Neural progenitor cell (in vitro differentiated cells): ENCODE data around the gene STIM1.

Experiments used
- EZH2 ChIP-seq: fragments of 200-600 bp; sonication (generic); IDR thresholded peaks from 2 replicates; pipeline ENCODE4 v1.6.1; 2017; ENCODE audit warnings: antibody characterized with exemption, mild to moderate bottlenecking, moderate library complexity
- TF ChIP-seq, protein P1 (sequence below): fragments of 200-600 bp; sonication (generic); IDR thresholded peaks from 2 replicates; pipeline ENCODE4 v1.5.1; 2017; ENCODE audit warnings: antibody characterized with exemption, mild to moderate bottlenecking

DNA sequence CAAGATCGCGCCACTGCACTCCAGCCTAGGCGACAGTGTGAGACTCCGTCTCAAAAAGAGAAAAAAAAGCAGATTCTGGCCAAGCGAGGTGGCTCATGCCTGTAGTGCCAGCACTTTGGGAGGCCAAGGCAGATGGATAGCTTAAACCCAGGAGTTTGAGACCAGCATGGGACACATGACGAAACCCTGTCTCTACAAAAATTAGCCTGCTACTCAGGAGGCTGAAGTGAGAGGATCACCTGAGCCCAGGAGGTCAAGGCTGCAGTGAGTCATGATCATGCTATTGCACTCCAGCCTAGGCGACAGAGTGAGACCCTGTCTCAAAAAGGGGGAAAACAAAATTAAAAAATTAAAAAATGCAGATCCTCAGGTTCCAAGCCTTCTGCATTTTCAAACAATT is 33.2 kb upstream of the STIM1 start:
- TF ChIP-seq, protein P1, sequence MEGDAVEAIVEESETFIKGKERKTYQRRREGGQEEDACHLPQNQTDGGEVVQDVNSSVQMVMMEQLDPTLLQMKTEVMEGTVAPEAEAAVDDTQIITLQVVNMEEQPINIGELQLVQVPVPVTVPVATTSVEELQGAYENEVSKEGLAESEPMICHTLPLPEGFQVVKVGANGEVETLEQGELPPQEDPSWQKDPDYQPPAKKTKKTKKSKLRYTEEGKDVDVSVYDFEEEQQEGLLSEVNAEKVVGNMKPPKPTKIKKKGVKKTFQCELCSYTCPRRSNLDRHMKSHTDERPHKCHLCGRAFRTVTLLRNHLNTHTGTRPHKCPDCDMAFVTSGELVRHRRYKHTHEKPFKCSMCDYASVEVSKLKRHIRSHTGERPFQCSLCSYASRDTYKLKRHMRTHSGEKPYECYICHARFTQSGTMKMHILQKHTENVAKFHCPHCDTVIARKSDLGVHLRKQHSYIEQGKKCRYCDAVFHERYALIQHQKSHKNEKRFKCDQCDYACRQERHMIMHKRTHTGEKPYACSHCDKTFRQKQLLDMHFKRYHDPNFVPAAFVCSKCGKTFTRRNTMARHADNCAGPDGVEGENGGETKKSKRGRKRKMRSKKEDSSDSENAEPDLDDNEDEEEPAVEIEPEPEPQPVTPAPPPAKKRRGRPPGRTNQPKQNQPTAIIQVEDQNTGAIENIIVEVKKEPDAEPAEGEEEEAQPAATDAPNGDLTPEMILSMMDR, result no peak
- no peak for TF ChIP-seq EZH2
